Measurements from ENCODE around the gene C11orf42. TPM values are rescaled to one million over a fixed set of nuclear protein-coding genes. Genes with fewer than 3 reads are reported as not detected.

C11orf42 gene
- total RNA-seq, 4 donors from 2014 or later, result not detected

GRCh38 chr11:6224421-6224820 lies 19.1 kb downstream of the C11orf42 start:
- H3K9me3 ChIP-seq, result no peaks in the 10 kb centered on the region
- H3K27ac ChIP-seq (replicated peaks in 1 of 4), result no peak overlapping the region
- peaks cover 27 to 52% (median 40%) of the 10 kb centered on the region in 4 donors for H3K36me3 ChIP-seq
- intact Hi-C loops (cut with DNase I), result no loop called here
- no peak for DNase-seq (ENCODE audit: extremely low spot score)
- WGBS, result 97% methylated on average over 3 of the region's 3 CpGs
- peaks cover 6 to 23% (median 18%) of the 10 kb centered on the region in 4 donors for H3K4me1 ChIP-seq
- H3K4me3 ChIP-seq, result no peak overlapping the region
- TF ChIP-seq EP300 (IDR thresholded peaks at IDR 0.05) (no peak), POLR2A (IDR thresholded peaks at IDR 0.05; ENCODE audit: low read depth) (no peak), CTCF (IDR thresholded peaks at IDR 0.05) (no peak), POLR2AphosphoS5 (IDR thresholded peaks at IDR 0.05) (no peak)
- no peaks in the 10 kb centered on the region for H3K27me3 ChIP-seq

DNA sequence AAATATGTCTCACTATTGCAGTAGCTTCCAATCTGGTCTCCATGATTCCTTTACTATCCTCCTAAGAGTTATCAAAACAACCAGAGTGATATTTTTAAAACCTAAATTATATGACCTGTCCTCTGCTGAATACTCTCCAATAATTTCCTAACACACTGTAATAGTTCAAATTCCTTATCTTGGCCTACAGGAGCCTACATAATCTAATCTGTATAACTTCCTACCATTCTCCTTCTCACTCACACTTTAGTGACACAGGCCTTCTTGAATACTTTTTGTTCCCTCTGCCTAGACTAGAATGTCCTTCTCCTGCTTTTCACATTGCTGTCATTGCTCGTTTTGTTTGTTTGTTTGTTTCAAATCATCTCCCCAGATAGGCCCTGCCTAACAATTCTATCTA lies 19.7 kb downstream of the C11orf42 start:
- intact Hi-C loops (cut with DNase I), result no loop called here
- Histone ChIP-seq H3K27me3 (no peaks in the 10 kb centered on the region), H3K9me3 (no peaks in the 10 kb centered on the region), H3K4me3 (no peak overlapping the region), H3K36me3 (peaks cover 26 to 46% (median 37%) of the 10 kb centered on the region in 4 donors), H3K4me1 (peaks cover 11 to 25% (median 18%) of the 10 kb centered on the region in 4 donors), H3K27ac (replicated peaks in 1 of 4) (no peak overlapping the region)
- no peak for DNase-seq (ENCODE audit: extremely low spot score)
- TF ChIP-seq CTCF (IDR thresholded peaks at IDR 0.05) (no peak), EP300 (IDR thresholded peaks at IDR 0.05) (no peak), POLR2AphosphoS5 (IDR thresholded peaks at IDR 0.05) (no peak), POLR2A (IDR thresholded peaks at IDR 0.05; ENCODE audit: low read depth) (no peak)
- WGBS, result 67% methylated on average over 1 of the region's 1 CpG

- intact Hi-C loops (cut with DNase I), result no loop called here
- H3K4me3 ChIP-seq, result no peak overlapping the region
- peaks cover 26 to 37% (median 34%) of the 10 kb centered on the region in 4 donors for H3K36me3 ChIP-seq
- 62% methylated on average over 2 of the region's 2 CpGs for WGBS
- no peaks in the 10 kb centered on the region for H3K9me3 ChIP-seq
- no peaks in the 10 kb centered on the region for H3K27me3 ChIP-seq
- DNase-seq (ENCODE audit: extremely low spot score), result no peak
- TF ChIP-seq POLR2AphosphoS5 (IDR thresholded peaks at IDR 0.05), result no peak
- no peak for TF ChIP-seq EP300 (IDR thresholded peaks at IDR 0.05)
- TF ChIP-seq POLR2A (IDR thresholded peaks at IDR 0.05; ENCODE audit: low read depth), result no peak
- TF ChIP-seq CTCF (IDR thresholded peaks at IDR 0.05), result no peak
- peak overlapping the region in 1 of 4 donors; percentile 30 for H3K27ac ChIP-seq (replicated peaks in 1 of 4)
- H3K4me1 ChIP-seq, result peaks cover 12 to 34% (median 21%) of the 10 kb centered on the region in 4 donors
These were observed 20.5 kb downstream of the C11orf42 start for GRCh38 chr11:6225896-6226295.

DNA sequence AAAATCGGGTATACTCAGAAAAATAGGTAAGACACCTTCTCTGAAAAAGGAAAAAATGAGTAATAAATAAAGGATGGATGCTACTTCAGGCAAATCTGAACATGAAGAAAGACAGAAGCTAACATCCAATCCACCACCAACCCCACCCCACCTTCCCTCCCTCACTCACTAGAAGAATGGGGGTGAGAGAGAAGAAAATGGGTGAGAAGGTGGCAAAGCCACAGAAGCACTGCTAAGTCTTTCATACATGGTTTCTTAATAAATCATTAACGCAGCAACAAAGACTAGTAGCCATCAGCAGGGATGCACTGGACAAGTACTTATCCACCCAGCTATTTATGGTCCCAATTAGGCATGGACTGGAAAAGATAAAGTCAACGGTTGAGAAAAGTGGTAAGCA lies 23.2 kb downstream of the C11orf42 start:
- Histone ChIP-seq H3K27ac (replicated peaks in 1 of 4) (no peak overlapping the region), H3K27me3 (no peaks in the 10 kb centered on the region), H3K9me3 (no peaks in the 10 kb centered on the region), H3K4me3 (no peak overlapping the region), H3K4me1 (peaks cover 17 to 45% (median 32%) of the 10 kb centered on the region in 4 donors), H3K36me3 (peaks cover 6 to 11% (median 9%) of the 10 kb centered on the region in 4 donors)
- DNase-seq (ENCODE audit: extremely low spot score), result no peak
- intact Hi-C loops (cut with DNase I), result no loop called here
- TF ChIP-seq EP300 (IDR thresholded peaks at IDR 0.05) (no peak), POLR2AphosphoS5 (IDR thresholded peaks at IDR 0.05) (no peak), POLR2A (IDR thresholded peaks at IDR 0.05; ENCODE audit: low read depth) (no peak), CTCF (IDR thresholded peaks at IDR 0.05) (no peak)
- WGBS, result 56% methylated on average over 3 of the region's 3 CpGs

GRCh38 chr11:6229911-6230310 lies 24.6 kb downstream of the C11orf42 start:
- Histone ChIP-seq H3K9me3 (no peaks in the 10 kb centered on the region), H3K27ac (replicated peaks in 1 of 4) (no peak overlapping the region), H3K4me1 (peaks cover 18 to 45% (median 37%) of the 10 kb centered on the region in 4 donors), H3K27me3 (no peaks in the 10 kb centered on the region), H3K4me3 (no peak overlapping the region), H3K36me3 (no peaks in the 10 kb centered on the region)
- TF ChIP-seq EP300 (IDR thresholded peaks at IDR 0.05), result no peak
- TF ChIP-seq POLR2A (IDR thresholded peaks at IDR 0.05; ENCODE audit: low read depth), result no peak
- TF ChIP-seq CTCF (IDR thresholded peaks at IDR 0.05), result no peak
- 63% methylated on average over 2 of the region's 2 CpGs for WGBS
- intact Hi-C loops (cut with DNase I), result loop anchor here (5.0 kb wide), 2 partner anchors 87 to 452 kb away; partner anchors contain the start of gene MRPL17
- no peak for DNase-seq (ENCODE audit: extremely low spot score)
